SK-N-SH (cell line): ENCODE data around the gene BAIAP2. TPM values are rescaled to one million over a fixed set of nuclear protein-coding genes. Genes with fewer than 3 reads are reported as not detected.

Experiments
- CTCF ChIA-PET: fragments of 300-600, 350-600 bp; formaldehyde crosslinking; extraction: SDS; loops from one replicate; lab custom pipeline; 2021; lab: Yijun Ruan, JAX
- POLR2A ChIA-PET: fragments of 350-600 bp; sonication (Branson Sonifier 250); formaldehyde crosslinking; extraction: SDS; loops from one replicate; lab custom pipeline; 2020; ENCODE audit warnings: antibody characterized with exemption, inconsistent platforms; lab: Yijun Ruan, JAX
- DNase-seq: peaks from one replicate; pipeline ENCODE4 v3.0.0; 2012
- H2AFZ ChIP-seq: fragments of 200-600 bp; sonication (generic); 2 replicates; pipeline ENCODE4 v1.8.1; 2016; ENCODE audit warnings: antibody characterized with exemption, mild to moderate bottlenecking, low read depth
- H3F3A ChIP-seq: fragments of 200-600 bp; sonication (generic); replicated peaks from 2 replicates; pipeline ENCODE3; 2016; ENCODE audit warnings: antibody characterized with exemption, mild to moderate bottlenecking; ENCODE audit not compliant: insufficient read depth
- H3K27ac ChIP-seq, 2 experiments: fragments of 200-500 bp in 1 of 2; fragments of 200-600 bp in 1 of 2; sonication (Bioruptor generic) in 1 of 2; sonication (generic), shearing (Covaris generic) in 1 of 2; 2 replicates each; pipeline versions ENCODE4 v1.5.1 to v1.6.1; 2014 to 2016; ENCODE audit warnings: low read depth in 2 of 2, inconsistent platforms in 1 of 2, low read length in 1 of 2, mild to moderate bottlenecking in 1 of 2, mixed read lengths in 1 of 2
- H3K27me3 ChIP-seq: fragments of 200-600 bp; sonication (generic), shearing (Covaris generic); 2 replicates; pipeline ENCODE4 v1.6.1; 2016; ENCODE audit warnings: mixed run types; ENCODE audit not compliant: insufficient read depth
- H3K36me3 ChIP-seq, 2 experiments: fragments of 200-500 bp in 1 of 2; fragments of 200-600 bp in 1 of 2; sonication (Bioruptor generic) in 1 of 2; sonication (generic) in 1 of 2; replicated peaks in 1 of 2; 2 replicates each; pipeline versions ENCODE3 to v1.5.1; 2014 to 2016; ENCODE audit warnings: low read length in 1 of 2, mild to moderate bottlenecking in 1 of 2; ENCODE audit not compliant: insufficient read depth in 2 of 2, control insufficient read depth in 1 of 2
- H3K4me1 ChIP-seq, 2 experiments: fragments of 200-500 bp in 1 of 2; fragments of 200-600 bp in 1 of 2; sonication (Bioruptor generic) in 1 of 2; sonication (generic), shearing (Covaris generic) in 1 of 2; 2 replicates each; pipeline versions ENCODE4 v1.5.1 to v1.6.1; 2014 to 2016; ENCODE audit warnings: low read depth in 1 of 2, low read length in 1 of 2, mixed run types in 1 of 2; ENCODE audit not compliant: insufficient read depth in 2 of 2, control insufficient read depth in 1 of 2
- H3K4me2 ChIP-seq: fragments of 200-600 bp; sonication (generic), shearing (Covaris generic); 2 replicates; pipeline ENCODE4 v1.6.1; 2017; ENCODE audit warnings: mixed run types
- H3K4me3 ChIP-seq, 2 experiments: fragments of 200-500 bp in 1 of 2; fragments of 200-600 bp in 1 of 2; sonication (Bioruptor generic) in 1 of 2; sonication (generic), shearing (Covaris generic) in 1 of 2; 2 replicates each; pipeline versions ENCODE4 v1.5.1 to v1.8.1; 2014 to 2016; ENCODE audit warnings: low read depth in 2 of 2, inconsistent platforms in 1 of 2, low read length in 1 of 2, mild to moderate bottlenecking in 1 of 2, mixed read lengths in 1 of 2, moderate library complexity in 1 of 2
- H3K79me2 ChIP-seq: fragments of 200-600 bp; sonication (generic); 2 replicates; pipeline ENCODE4 v1.8.1; 2017; ENCODE audit warnings: mild to moderate bottlenecking; ENCODE audit not compliant: insufficient read depth
- H3K9ac ChIP-seq: fragments of 200-600 bp; sonication (generic); 2 replicates; pipeline ENCODE4 v1.6.1; 2017; ENCODE audit warnings: mixed run types
- H3K9me2 ChIP-seq: fragments of 200-600 bp; sonication (generic); 2 replicates; pipeline ENCODE4 v1.6.1; 2017; ENCODE audit warnings: mixed run types
- H3K9me3 ChIP-seq: fragments of 200-600 bp; sonication (generic); 2 replicates; pipeline ENCODE4 v1.6.1; 2017; ENCODE audit warnings: mixed run types, mild to moderate bottlenecking, moderate library complexity
- H4K20me1 ChIP-seq: fragments of 200-600 bp; sonication (generic); 2 replicates; pipeline ENCODE4 v1.6.1; 2017; ENCODE audit warnings: mild to moderate bottlenecking, mixed run types; ENCODE audit not compliant: insufficient read depth
- ELF1 ChIP-seq: IDR thresholded peaks from 2 replicates; pipeline ENCODE4 v1.4.0; 2012
- EP300 ChIP-seq, 2 experiments: IDR thresholded peaks; 2 replicates each; pipeline versions ENCODE4 v1.4.0 to v1.6.1; 2012; ENCODE audit warnings: borderline replicate concordance in 1 of 2, low read depth in 1 of 2, low read length in 1 of 2
- EZH2phosphoT487 ChIP-seq: fragments of 200-600 bp; sonication (generic); IDR thresholded peaks from 2 replicates; pipeline ENCODE4 v1.6.1; 2017; ENCODE audit warnings: low read depth, mixed run types, mild to moderate bottlenecking, antibody characterized with exemption, moderate library complexity, borderline replicate concordance
- FOXM1 ChIP-seq: IDR thresholded peaks from 2 replicates; pipeline ENCODE4 v1.4.0; 2012; ENCODE audit warnings: low read depth, mild to moderate bottlenecking
- GATA2 ChIP-seq: sonication (generic); formaldehyde crosslinking; IDR thresholded peaks from 2 replicates; pipeline ENCODE4 v1.5.0; 2020; ENCODE audit warnings: mild to moderate bottlenecking, missing genetic modification reagents
- IRF3 ChIP-seq: fragments of 150-350 bp; IDR thresholded peaks from 2 replicates; pipeline ENCODE4 v1.6.1; 2016; ENCODE audit warnings: mild to moderate bottlenecking, low read depth, low read length
- MEF2A ChIP-seq: IDR thresholded peaks from 2 replicates; pipeline ENCODE4 v1.4.0; 2012; ENCODE audit warnings: low read depth, borderline replicate concordance
- MXI1 ChIP-seq: IDR thresholded peaks from 2 replicates; pipeline ENCODE4 v1.6.1; 2012; ENCODE audit warnings: mild to moderate bottlenecking, low read depth, low read length, improper control_type of control experiment
- NRF1 ChIP-seq: IDR thresholded peaks from 2 replicates; pipeline ENCODE4 v1.6.1; 2012; ENCODE audit warnings: low read depth, mild to moderate bottlenecking, low read length
- POLR2AphosphoS5 ChIP-seq: IDR thresholded peaks from 2 replicates; pipeline ENCODE4 v1.6.1; 2012; ENCODE audit warnings: low read depth, low read length
- RAD21 ChIP-seq: IDR thresholded peaks from 2 replicates; pipeline ENCODE4 v1.6.1; 2012; ENCODE audit warnings: mild to moderate bottlenecking, low read length
- RCOR1 ChIP-seq: fragments of 150-350 bp; IDR thresholded peaks from 2 replicates; pipeline ENCODE4 v1.6.1; 2017; ENCODE audit warnings: antibody characterized with exemption, low read length
- REST ChIP-seq: IDR thresholded peaks from 2 replicates; pipeline ENCODE4 v1.6.1; 2012; ENCODE audit warnings: mild to moderate bottlenecking, low read depth, low read length, moderate library complexity
- SIN3A ChIP-seq: IDR thresholded peaks from 2 replicates; pipeline ENCODE4 v1.6.1; 2012; ENCODE audit warnings: low read depth, mild to moderate bottlenecking, low read length, moderate library complexity, borderline replicate concordance
- TEAD4 ChIP-seq: IDR thresholded peaks from 2 replicates; pipeline ENCODE4 v1.4.0; 2012; ENCODE audit warnings: mild to moderate bottlenecking, borderline replicate concordance; ENCODE audit not compliant: insufficient read depth
- ZBTB33 ChIP-seq: IDR thresholded peaks from 2 replicates; pipeline ENCODE4 v1.4.0; 2012; ENCODE audit warnings: low read depth, borderline replicate concordance
- WGBS: methylation state at CpG from one replicate; pipeline ENCODE4 v1.1.6; 2017; ENCODE audit warnings: low lambda C conversion rate; 5-methylcytosine and 5-hydroxymethylcytosine counted together
- polyA plus RNA-seq, 3 experiments: library from polyadenylated mRNA; depleted of rRNA; stranded (reverse); fragments of >200 nt; gene quantifications; 2 replicates each; pipeline ENCODE4 v1.2.3, GENCODE V29; 2012
- TF ChIP-seq, protein P1 (sequence below): fragments of 150-350 bp; IDR thresholded peaks from 2 replicates; pipeline ENCODE4 v1.6.1; 2017; ENCODE audit warnings: antibody characterized with exemption, low read length, low read depth, borderline replicate concordance
- TF ChIP-seq, protein P2 (sequence below): fragments of 200-600 bp; sonication (generic); IDR thresholded peaks from 2 replicates; pipeline ENCODE4 v1.6.1; 2017; ENCODE audit warnings: antibody characterized with exemption, mild to moderate bottlenecking, moderate library complexity

Gene BAIAP2
- polyA plus RNA-seq, 1 of the 3 experiments (the other 2 are of a cell fraction): 19.8 TPM

- TF ChIP-seq IRF3 (no peak), POLR2AphosphoS5 (no peak)
- TF ChIP-seq, protein P1, sequence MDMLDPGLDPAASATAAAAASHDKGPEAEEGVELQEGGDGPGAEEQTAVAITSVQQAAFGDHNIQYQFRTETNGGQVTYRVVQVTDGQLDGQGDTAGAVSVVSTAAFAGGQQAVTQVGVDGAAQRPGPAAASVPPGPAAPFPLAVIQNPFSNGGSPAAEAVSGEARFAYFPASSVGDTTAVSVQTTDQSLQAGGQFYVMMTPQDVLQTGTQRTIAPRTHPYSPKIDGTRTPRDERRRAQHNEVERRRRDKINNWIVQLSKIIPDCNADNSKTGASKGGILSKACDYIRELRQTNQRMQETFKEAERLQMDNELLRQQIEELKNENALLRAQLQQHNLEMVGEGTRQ: no peak
- TF ChIP-seq, all 33 proteins: peak for 0
These were observed 92.7 kb downstream of the BAIAP2 start (continued) for GRCh38 chr17:81127526-81128177.

DNA sequence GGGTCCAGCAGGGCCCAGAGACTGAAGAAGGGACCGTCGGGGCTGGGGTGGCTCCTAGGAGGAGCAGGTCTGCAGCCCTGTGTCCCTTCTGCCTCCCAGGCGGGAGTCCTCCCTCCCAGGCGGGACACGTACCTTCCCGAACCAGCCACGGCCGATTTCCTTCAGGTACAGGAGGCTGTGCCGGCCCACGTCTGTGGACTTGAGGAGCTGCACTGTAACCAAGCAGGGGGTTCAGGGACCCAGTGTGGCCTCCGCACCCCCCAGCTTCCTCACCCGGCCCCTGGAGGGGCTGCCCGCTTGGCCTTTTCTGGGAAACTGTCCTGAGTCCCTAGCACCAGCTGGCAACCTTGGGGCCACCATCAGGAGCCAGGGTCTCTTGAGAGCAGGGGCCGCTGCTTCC lies 93.4 kb downstream of the BAIAP2 start:
- no peak overlapping the region for H3K4me3 ChIP-seq
- no peak overlapping the region for H3K4me2 ChIP-seq
- no peak overlapping the region for H2AFZ ChIP-seq
- CTCF ChIA-PET: interaction anchor here (0.9 to 2.0 kb wide), 4 partner anchors 14 to 104 kb away, joined by 3 to 6 read pairs (median 4); no protein-coding TSS in a partner anchor
- 67% methylated on average over 8 of the region's 14 CpGs for WGBS
- no peak overlapping the region for H3K27ac ChIP-seq
- POLR2A ChIA-PET: no interaction called here
- H3K9me3 ChIP-seq: no peaks in the 10 kb centered on the region
- H3F3A ChIP-seq: no peaks in the 10 kb centered on the region
- H3K9ac ChIP-seq: no peak overlapping the region
- no peaks in the 10 kb centered on the region for H3K79me2 ChIP-seq
- no peaks in the 10 kb centered on the region; a peak in 1 of 4 replicates for H3K4me1 ChIP-seq
- TF ChIP-seq REST: no peak
- no peak for TF ChIP-seq SIN3A
- TF ChIP-seq MXI1: no peak
- TF ChIP-seq EP300 (IDR thresholded peaks at IDR 0.05; ENCODE audit: borderline replicate concordance in 1 of 2, low read depth in 1 of 2, low read length in 1 of 2): no peak
- TF ChIP-seq, protein P1: no peak
- TF ChIP-seq ELF1: no peak
- no peak for TF ChIP-seq EZH2phosphoT487
- no peak for TF ChIP-seq RAD21
- TF ChIP-seq ZBTB33: no peak
- no peak for TF ChIP-seq MEF2A
- no peak for TF ChIP-seq GATA2 (CRISPR knock-in tag)
- no peak for TF ChIP-seq RCOR1
- no peak for TF ChIP-seq NRF1
- no peak for TF ChIP-seq FOXM1
- TF ChIP-seq, protein P2, sequence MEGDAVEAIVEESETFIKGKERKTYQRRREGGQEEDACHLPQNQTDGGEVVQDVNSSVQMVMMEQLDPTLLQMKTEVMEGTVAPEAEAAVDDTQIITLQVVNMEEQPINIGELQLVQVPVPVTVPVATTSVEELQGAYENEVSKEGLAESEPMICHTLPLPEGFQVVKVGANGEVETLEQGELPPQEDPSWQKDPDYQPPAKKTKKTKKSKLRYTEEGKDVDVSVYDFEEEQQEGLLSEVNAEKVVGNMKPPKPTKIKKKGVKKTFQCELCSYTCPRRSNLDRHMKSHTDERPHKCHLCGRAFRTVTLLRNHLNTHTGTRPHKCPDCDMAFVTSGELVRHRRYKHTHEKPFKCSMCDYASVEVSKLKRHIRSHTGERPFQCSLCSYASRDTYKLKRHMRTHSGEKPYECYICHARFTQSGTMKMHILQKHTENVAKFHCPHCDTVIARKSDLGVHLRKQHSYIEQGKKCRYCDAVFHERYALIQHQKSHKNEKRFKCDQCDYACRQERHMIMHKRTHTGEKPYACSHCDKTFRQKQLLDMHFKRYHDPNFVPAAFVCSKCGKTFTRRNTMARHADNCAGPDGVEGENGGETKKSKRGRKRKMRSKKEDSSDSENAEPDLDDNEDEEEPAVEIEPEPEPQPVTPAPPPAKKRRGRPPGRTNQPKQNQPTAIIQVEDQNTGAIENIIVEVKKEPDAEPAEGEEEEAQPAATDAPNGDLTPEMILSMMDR: no peak
- TF ChIP-seq TEAD4: no peak
- H4K20me1 ChIP-seq: no peaks in the 10 kb centered on the region
- DNase-seq: no peak
- H3K27me3 ChIP-seq: peaks cover 6% of the 10 kb centered on the region; the same call in 1 of the 2 replicates
- no peaks in the 10 kb centered on the region for H3K9me2 ChIP-seq
- no peaks in the 10 kb centered on the region for H3K36me3 ChIP-seq
